Nephron (organoid): ENCODE data around the gene ETFBKMT.

ENCODE experiments used
- H3K27ac Mint-ChIP-seq, 3 experiments: 2 replicates each; pipeline ENCODE4 v1.8.0; 2020; ENCODE audit warnings: mixed read lengths in 3 of 3, mild to moderate bottlenecking in 2 of 3, moderate library complexity in 1 of 3
- H3K27me3 Mint-ChIP-seq: 2 replicates; pipeline ENCODE4 v1.8.0; 2021; ENCODE audit warnings: low read depth, mild to moderate bottlenecking, moderate library complexity, mixed read lengths
- H3K36me3 Mint-ChIP-seq: 2 replicates; pipeline ENCODE4 v1.8.0; 2020; ENCODE audit warnings: low read depth, mixed read lengths
- H3K4me1 Mint-ChIP-seq: 2 replicates; pipeline ENCODE4 v1.8.0; 2020; ENCODE audit warnings: mixed read lengths
- H3K4me3 Mint-ChIP-seq, 3 experiments: 2 replicates each; pipeline ENCODE4 v1.8.0; 2020; ENCODE audit warnings: mild to moderate bottlenecking in 3 of 3, mixed read lengths in 3 of 3, moderate library complexity in 2 of 3
- H3K9me3 Mint-ChIP-seq: 2 replicates; pipeline ENCODE4 v1.8.0; 2020; ENCODE audit warnings: mixed read lengths
- TF ChIP-seq, protein P1 (sequence below), 3 experiments: fragments of 200-600 bp; sonication (generic); IDR thresholded peaks; one replicate each; pipeline ENCODE4 v1.5.0; 2021; ENCODE audit warnings: antibody characterized with exemption in 3 of 3; ENCODE audit not compliant: unreplicated experiment in 3 of 3

ETFBKMT gene

DNA sequence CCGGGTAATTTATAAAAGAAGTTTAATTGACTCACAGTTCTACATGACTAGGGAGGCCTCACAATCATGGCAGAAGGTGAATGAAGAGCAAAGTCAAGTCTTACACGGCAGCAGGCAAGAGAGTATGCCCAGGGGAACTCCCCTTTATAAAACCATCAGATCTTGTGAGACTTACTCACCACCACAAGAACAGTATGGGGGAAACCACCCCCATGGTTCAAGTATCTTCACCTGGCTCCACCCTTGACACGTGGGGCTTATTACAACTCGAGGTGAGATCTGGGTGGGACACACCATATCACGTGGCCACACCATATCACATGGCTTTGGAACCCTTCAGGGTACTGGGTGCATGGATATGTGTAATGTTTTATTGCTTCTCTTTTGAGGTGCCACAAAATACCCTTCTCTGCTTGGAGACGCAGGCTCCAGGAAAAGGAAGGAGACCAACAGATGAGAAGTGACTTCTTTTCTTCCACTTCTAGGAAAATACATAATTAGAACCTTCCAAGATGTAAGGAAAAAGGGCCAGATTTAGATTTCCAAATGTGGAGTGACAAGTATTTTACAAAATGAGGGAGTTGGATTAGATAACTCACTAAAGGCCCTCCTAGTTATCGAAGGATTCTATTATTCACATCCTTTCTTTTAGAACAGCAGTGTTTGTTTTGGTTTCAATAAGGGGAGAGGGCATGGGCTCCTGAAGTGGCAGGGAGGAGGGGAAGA, 33.1 kb upstream of the ETFBKMT start:
- H3K4me1 Mint-ChIP-seq, result peaks cover 37% of the 10 kb centered on the region
- H3K9me3 Mint-ChIP-seq, result no peaks in the 10 kb centered on the region
- H3K27ac Mint-ChIP-seq, result peak overlapping the region in 2 of 3 experiments; percentile 19 to 75
- H3K4me3 Mint-ChIP-seq, result no peak overlapping the region
- TF ChIP-seq, protein P1, sequence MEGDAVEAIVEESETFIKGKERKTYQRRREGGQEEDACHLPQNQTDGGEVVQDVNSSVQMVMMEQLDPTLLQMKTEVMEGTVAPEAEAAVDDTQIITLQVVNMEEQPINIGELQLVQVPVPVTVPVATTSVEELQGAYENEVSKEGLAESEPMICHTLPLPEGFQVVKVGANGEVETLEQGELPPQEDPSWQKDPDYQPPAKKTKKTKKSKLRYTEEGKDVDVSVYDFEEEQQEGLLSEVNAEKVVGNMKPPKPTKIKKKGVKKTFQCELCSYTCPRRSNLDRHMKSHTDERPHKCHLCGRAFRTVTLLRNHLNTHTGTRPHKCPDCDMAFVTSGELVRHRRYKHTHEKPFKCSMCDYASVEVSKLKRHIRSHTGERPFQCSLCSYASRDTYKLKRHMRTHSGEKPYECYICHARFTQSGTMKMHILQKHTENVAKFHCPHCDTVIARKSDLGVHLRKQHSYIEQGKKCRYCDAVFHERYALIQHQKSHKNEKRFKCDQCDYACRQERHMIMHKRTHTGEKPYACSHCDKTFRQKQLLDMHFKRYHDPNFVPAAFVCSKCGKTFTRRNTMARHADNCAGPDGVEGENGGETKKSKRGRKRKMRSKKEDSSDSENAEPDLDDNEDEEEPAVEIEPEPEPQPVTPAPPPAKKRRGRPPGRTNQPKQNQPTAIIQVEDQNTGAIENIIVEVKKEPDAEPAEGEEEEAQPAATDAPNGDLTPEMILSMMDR (IDR thresholded peaks at IDR 0.05; ENCODE audit: unreplicated experiment in 3 of 3), result no peak
- H3K27me3 Mint-ChIP-seq, result peaks cover 4% of the 10 kb centered on the region
- H3K36me3 Mint-ChIP-seq, result no peaks in the 10 kb centered on the region

DNA sequence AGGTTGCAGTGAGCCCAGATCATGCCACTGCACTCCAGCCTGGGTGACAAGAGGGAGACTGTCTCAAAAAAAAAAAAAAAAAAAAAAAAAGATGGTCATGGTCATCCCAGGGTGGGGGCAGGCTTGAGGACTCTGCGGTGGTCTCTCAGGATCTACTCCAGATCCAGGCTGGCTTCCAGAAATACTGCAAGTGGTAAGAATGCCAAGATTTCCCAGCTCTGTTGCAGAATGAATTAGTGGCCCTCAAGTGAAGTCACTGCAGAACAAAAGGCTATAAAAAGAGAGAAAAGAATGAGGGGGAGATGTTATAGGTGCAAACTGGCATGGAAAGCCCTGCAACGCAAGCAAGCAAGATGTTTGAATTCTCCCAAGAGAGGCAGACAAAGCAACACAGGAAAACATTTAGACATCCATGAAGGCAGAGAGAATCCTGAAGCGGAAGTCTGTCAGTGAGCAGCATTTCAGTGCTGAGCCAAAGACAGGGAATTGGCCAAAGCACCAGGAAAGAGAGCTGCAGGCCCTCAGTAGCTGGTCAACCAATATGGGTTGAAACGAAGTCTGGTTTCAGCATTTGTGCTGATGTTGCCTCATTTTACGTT, 31.9 kb upstream of the ETFBKMT start:
- TF ChIP-seq, protein P1 (IDR thresholded peaks at IDR 0.05; ENCODE audit: unreplicated experiment in 3 of 3), result no peak
- H3K4me3 Mint-ChIP-seq, result peak overlapping the region in 1 of 3 experiments; percentile 45
- peak overlapping the region; percentile 39 to 87 (median 86) for H3K27ac Mint-ChIP-seq
- peaks cover 41% of the 10 kb centered on the region for H3K4me1 Mint-ChIP-seq
- H3K27me3 Mint-ChIP-seq, result peaks cover 10% of the 10 kb centered on the region
- H3K36me3 Mint-ChIP-seq, result no peaks in the 10 kb centered on the region
- H3K9me3 Mint-ChIP-seq, result no peaks in the 10 kb centered on the region

DNA sequence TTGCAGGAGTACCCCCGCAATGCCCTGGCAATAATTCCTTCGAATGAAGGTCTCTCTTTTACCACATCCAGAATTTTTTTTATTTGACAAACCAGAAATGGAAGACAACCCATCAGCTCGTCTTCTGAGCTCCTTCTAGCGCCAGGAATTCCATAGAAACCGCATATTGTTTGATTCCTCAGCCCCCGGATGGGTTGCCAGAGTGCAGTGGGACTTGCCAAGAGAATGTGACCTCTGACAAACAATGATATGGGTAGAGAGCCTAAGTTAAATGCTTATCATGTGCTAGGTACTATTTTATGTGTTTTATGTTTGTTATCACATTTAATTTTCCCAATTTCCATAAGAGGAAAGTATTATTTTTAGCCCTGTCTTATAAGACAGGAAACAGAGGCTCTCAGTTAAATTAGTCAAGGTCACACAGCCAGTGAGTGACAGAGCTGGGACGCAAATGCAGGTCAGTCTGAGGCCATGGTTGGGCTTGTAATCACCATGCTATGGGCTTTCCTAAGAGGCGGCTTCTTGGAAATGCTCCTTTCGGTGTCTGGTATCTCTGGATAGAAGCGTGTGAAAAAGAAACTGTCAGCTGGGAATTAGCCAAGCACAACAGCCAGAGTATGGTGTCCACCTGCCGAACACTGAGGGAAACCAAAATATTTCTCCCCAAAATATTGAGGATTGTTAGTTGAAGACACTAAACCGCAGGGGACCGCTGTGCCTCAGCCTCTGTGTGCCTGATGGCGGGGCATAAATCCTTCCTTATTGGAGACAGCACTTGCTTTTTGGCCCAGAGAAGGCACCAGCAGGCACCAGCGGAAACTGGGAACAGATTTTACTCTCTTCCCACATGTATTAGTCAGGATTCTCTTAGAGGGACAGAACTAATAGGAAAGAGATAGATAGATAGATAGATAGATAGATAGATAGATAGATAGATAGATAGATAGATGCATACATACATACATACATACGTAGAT, 29.4 kb upstream of the ETFBKMT start:
- Mint-ChIP-seq H3K4me3 (peak overlapping the region; percentile 11 to 25 (median 13)), H3K36me3 (no peaks in the 10 kb centered on the region), H3K4me1 (peaks cover 41% of the 10 kb centered on the region), H3K27me3 (peaks cover 10% of the 10 kb centered on the region), H3K9me3 (no peaks in the 10 kb centered on the region), H3K27ac (peak overlapping the region; percentile 20 to 87 (median 85))
- TF ChIP-seq, protein P1 (IDR thresholded peaks at IDR 0.05; ENCODE audit: unreplicated experiment in 3 of 3), result no peak

DNA sequence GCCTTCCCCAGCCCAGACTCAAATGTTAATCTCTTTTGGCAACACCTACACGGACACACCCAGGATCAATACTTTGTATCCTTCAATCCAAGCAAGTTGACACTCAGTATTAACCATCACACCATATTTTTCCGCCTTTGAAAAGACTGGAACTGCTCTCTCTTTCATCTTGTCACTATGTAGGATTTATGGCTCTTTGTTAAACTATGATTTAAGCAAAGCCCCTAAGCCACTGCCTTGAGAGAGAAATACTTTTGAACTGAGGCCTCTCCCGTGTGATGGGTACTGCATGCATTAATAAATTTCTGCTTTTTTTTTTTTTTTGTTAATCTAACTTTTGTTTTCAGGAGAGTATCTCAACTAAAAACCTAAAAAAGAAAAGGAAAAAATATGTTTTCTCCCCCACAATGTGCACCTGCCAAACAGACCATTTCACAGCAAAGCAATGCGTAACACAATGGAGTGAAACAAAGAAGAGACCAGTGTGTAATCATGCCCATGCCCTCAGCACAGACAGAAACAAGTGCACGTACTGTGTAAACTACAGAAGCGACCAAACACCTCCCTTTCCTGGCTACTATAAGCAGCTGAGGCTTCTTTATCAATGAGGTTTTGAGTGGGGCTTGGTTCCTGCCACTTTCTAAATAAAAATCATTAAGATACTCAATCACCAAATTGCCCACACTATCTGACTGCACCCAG, 28.3 kb upstream of the ETFBKMT start:
- Mint-ChIP-seq H3K27ac (peak overlapping the region in 2 of 3 experiments; percentile 85 to 87), H3K9me3 (no peaks in the 10 kb centered on the region), H3K36me3 (no peaks in the 10 kb centered on the region), H3K4me3 (no peak overlapping the region), H3K4me1 (peaks cover 41% of the 10 kb centered on the region), H3K27me3 (peaks cover 10% of the 10 kb centered on the region)
- TF ChIP-seq, protein P1 (IDR thresholded peaks at IDR 0.05; ENCODE audit: unreplicated experiment in 3 of 3), result no peak

DNA sequence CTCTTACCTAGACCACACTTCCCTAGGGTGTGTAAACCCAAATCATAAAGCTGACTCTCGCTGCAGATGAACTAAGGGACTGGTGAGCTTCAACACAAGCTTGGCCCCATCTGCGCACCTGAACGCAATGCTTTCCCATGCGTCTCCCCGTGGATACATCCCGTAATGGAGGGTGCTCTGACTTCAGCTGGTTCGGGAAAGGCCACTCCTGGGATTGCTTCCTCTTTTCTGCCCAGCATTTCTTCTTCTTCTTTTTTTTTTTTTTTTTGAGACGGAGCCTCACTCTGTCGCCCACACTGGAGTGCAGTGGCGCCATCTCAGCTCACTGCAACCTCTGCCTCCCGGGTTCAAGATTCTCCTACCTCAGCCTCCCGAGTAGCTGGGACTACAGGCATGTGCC, 27.7 kb upstream of the ETFBKMT start:
- Mint-ChIP-seq H3K36me3 (no peaks in the 10 kb centered on the region), H3K9me3 (no peaks in the 10 kb centered on the region), H3K27ac (no peak overlapping the region), H3K27me3 (peaks cover 8% of the 10 kb centered on the region), H3K4me1 (peaks cover 37% of the 10 kb centered on the region), H3K4me3 (no peak overlapping the region)
- TF ChIP-seq, protein P1 (IDR thresholded peaks at IDR 0.05; ENCODE audit: unreplicated experiment in 3 of 3), result no peak
